NCI-H2171 treated with DMSO at 0.1 percent for 48 hours (cell line): ENCODE data around the gene TMX3.

Source experiments
- DNase-seq: peaks from one replicate; lab custom pipeline; 2025; lab: John Stamatoyannopoulos, UW

Gene TMX3

GRCh38 chr18:68707646-68708045, 7.3 kb downstream of the TMX3 start:
- no peak for DNase-seq

- no peak for DNase-seq
Observed at GRCh38 chr18:68705119-68705518, 9.8 kb downstream of the TMX3 start.

- DNase-seq: no peak
Observed at GRCh38 chr18:68703326-68703725, 11.6 kb downstream of the TMX3 start.

- no peak for DNase-seq
Observed at GRCh38 chr18:68701353-68701752, 13.6 kb downstream of the TMX3 start.

GRCh38 chr18:68699043-68699442, 15.9 kb downstream of the TMX3 start:
- DNase-seq: no peak

GRCh38 chr18:68696937-68697336, 18.0 kb downstream of the TMX3 start:
- no peak for DNase-seq

- DNase-seq: no peak
Observed at GRCh38 chr18:68694316-68694715, 20.6 kb downstream of the TMX3 start.

GRCh38 chr18:68693091-68693815, 21.7 kb downstream of the TMX3 start:
- DNase-seq: no peak

- no peak for DNase-seq
Observed at GRCh38 chr18:68679528-68679927, 35.4 kb downstream of the TMX3 start.

GRCh38 chr18:68676913-68677312, 38.0 kb downstream of the TMX3 start:
- no peak for DNase-seq

GRCh38 chr18:68667121-68667520, 47.8 kb downstream of the TMX3 start:
- no peak for DNase-seq

- DNase-seq: no peak
Observed at GRCh38 chr18:68666381-68666780, 48.5 kb downstream of the TMX3 start.

- DNase-seq: no peak
Observed at GRCh38 chr18:68665628-68666027, 49.3 kb downstream of the TMX3 start.

- DNase-seq: no peak
Observed at GRCh38 chr18:68662754-68663153, 52.2 kb downstream of the TMX3 start.

GRCh38 chr18:68660354-68661183, 54.3 kb downstream of the TMX3 start:
- peak; percentile 46 for DNase-seq

- no peak for DNase-seq
Observed at GRCh38 chr18:68648191-68648590, 66.7 kb downstream of the TMX3 start.

GRCh38 chr18:68642003-68642402, 72.9 kb downstream of the TMX3 start:
- DNase-seq: no peak

- no peak for DNase-seq
Observed at GRCh38 chr18:68640861-68641260, 74.0 kb downstream of the TMX3 start.

GRCh38 chr18:68638613-68639012, 76.3 kb downstream of the TMX3 start:
- no peak for DNase-seq

- DNase-seq: no peak
Observed at GRCh38 chr18:68627812-68628211, 87.1 kb downstream of the TMX3 start.
